ENCODE measurements around the gene CEACAM21.

- TF ChIP-seq POLR2A (IDR thresholded peaks at IDR 0.05) (no peak), CTCF (IDR thresholded peaks at IDR 0.05) (no peak)
These were observed 52.2 kb downstream of the CEACAM21 start for GRCh38 chr19:41627966-41628675.

Measured in Peyer's patch (tissue), 4 donors.